ENCODE results near the gene IFT43.

DNA sequence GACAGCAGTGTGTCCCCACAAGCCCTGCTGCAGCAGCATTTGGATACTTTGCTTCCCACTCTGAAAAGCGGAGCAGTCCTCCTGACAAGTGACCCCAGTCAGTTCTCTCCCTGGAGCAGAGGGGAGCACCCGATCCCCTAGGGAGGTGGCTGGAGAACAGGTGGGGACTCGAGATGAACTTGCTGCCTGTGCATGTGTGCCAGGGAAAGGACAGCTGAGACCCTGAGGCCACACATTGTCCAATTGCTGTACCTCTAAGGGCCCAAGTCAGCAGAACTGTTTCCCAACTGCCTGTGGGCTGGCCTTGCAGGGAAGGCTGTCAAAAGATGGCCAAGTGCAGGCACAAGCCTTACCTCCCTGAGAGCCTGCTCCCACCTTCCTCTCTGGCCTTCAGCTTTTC lies 55.1 kb downstream of the IFT43 start:
- TF ChIP-seq POLR2A (IDR thresholded peaks at IDR 0.05): no peak
- TF ChIP-seq, protein P1, sequence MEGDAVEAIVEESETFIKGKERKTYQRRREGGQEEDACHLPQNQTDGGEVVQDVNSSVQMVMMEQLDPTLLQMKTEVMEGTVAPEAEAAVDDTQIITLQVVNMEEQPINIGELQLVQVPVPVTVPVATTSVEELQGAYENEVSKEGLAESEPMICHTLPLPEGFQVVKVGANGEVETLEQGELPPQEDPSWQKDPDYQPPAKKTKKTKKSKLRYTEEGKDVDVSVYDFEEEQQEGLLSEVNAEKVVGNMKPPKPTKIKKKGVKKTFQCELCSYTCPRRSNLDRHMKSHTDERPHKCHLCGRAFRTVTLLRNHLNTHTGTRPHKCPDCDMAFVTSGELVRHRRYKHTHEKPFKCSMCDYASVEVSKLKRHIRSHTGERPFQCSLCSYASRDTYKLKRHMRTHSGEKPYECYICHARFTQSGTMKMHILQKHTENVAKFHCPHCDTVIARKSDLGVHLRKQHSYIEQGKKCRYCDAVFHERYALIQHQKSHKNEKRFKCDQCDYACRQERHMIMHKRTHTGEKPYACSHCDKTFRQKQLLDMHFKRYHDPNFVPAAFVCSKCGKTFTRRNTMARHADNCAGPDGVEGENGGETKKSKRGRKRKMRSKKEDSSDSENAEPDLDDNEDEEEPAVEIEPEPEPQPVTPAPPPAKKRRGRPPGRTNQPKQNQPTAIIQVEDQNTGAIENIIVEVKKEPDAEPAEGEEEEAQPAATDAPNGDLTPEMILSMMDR (IDR thresholded peaks at IDR 0.05 in 4 of 5, conservative IDR thresholded peaks at IDR 0.05 in 1 of 5): no peak

Measured in gastrocnemius medialis (tissue), 4 donors.